SKM-1 (cell line): ENCODE measurements around the gene SLBP.

ENCODE experiments used
- DNase-seq: peaks from one replicate; lab custom pipeline; 2025; ENCODE audit not compliant: unreplicated experiment; lab: John Stamatoyannopoulos, UW

The SLBP gene

DNA sequence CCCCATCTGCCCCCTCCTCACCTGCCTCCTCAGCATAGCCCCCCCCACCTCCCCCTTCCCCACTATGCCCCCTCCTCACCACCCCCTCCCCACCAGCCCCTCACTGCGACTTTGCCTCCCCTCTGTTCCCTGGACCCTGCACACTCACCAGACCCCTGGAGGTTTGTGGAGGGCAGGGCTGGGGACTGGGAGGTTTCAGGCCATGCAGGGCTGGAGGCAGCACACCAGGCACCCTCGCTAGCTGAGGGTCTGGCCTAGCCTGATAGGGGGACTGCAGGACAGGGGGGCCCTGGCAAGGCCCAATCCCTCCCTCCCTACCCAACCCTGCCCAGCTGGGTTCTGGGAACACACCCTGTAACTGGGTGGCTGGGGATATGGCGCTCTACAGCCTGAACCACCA is 37.3 kb upstream of the SLBP start:
- DNase-seq: no peak

DNA sequence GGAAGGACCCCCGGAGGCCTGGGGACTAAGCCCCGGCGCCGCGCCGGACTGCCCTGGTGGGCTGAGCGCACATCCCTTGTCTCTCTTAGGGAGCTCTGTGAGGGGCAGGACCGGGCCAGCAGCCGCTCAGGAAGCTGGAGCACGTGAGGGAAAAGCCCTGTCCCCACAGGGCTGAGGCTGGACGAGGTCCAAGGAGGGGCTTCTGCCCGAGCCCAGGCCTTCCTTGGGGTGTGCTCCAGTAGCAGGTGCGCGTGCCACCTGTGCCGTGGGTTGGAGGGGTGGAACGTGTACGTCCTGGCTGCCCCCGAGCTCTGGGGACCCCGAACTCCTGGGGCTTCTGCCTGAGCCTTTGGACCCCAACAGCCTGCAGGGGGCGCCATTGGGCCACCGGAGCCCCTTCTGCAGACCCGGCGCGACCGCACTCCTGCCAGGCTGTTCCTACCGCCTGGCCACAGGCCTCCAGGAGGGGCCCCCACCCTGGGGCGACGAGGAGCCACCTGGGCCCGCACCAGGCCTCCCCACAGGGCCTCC is 36.4 kb upstream of the SLBP start:
- peak; percentile 68 for DNase-seq

DNA sequence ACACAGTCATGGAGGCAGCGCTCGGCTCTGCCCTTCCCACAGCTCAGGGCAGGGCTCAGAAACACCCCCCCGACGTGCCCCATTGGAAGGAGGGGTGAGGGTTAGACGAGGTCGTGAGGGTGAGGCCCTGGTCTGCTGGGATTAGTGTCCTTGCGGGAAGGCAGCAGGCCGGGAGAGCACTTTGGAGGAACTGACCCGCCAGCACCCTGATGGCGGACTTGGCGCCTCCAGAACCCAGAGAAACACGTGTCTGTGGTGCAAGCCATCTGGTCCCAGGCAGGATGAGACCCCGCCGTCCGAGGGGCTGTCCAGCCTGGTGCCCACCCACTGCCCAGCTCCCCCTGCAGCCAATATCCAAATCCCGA is 35.5 kb upstream of the SLBP start:
- DNase-seq: no peak

DNA sequence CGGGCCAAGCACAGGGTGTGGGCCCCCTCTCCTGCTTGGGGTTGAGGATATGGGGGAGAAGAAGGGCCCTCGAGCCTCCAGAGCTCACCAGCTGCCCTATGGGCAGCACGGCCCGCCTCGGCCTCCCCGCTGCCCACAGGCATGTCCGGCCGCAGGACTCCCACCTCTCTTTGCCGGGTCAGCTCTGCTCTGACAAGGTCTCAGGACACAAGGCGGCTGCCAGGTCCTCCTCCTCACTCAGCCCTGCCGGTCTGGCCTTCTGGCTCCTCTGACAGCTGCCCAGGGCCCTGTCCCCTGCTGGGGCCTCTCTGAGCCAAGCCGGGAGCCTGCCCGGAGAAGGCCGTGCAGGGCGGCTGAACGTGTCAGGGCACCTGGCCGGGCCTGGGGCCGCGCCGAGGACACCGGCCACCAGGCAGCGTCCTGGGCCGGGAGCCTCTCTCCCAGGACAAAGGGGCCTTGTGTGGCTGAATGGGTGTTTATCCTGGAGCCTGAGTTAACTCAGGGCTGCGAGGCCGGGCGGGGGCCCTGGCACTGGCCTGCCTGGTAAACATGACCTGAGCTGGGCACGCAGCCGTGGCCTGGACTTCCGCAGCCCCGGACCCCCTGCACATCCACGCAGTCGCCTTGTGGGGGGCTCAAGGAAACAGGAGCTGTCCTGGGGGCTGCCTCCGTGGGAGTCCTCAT is 34.9 kb upstream of the SLBP start:
- DNase-seq: no peak

DNA sequence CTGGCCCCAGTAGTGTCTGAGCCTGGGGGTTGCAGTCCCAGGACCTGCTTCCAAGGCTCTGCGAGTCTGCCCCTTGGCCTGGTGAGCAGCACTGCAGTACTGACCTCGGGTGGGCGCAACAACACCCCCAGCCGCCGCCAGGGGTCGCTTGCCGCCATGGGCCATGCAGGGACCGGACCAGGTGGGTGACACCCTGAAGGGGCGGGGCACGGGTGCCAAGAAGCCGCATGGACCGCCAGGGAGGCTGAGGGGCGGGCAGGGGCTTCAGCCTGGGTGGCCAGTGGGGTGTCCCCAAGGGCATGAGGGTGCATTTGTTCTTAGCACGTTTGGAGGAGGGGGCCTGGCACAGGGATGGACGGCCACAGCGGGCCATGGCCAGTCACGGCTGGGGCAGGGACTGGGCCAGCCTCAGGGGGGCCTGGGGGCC is 34.2 kb upstream of the SLBP start:
- peak; percentile 55 for DNase-seq

DNA sequence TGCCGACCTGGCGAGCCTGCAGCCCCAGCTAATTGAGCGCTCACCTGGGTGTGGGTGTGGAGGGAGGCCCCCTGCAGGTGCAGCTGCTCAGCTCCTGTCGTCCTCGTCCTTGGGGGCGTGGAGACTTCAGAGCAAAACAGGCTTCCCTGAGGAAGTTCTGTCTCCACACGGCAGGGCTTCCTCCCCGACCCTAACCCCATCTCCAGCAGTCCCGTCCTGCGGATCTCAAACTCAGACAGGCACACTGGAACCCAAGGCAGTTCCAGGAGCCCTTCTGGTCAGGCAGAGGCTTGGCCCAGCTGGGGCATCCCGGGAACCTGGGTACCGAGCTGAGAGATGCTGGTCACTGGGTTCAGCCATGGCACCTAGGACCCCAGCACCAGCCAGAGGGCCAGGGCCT is 33.6 kb upstream of the SLBP start:
- no peak for DNase-seq

DNA sequence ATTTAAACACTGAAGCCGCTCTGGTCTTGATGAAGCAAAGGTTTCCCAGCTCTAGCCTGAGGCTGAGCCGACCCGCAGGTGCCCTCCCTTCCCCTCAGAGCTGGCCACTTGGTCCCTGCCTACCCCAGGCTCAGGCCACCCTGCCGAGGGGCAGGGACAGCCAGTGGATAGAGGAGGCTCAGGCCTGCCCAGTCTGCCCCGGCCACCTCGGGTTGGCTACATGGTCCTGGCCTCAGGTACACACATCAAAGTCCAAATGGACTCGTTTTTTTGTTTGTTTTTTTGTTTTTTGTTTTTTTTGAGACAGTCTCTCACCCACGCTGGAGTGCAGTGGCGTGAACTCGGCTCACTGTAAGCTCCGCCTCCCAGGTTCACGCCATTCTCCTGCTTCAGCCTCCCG is 33.0 kb upstream of the SLBP start:
- no peak for DNase-seq

DNA sequence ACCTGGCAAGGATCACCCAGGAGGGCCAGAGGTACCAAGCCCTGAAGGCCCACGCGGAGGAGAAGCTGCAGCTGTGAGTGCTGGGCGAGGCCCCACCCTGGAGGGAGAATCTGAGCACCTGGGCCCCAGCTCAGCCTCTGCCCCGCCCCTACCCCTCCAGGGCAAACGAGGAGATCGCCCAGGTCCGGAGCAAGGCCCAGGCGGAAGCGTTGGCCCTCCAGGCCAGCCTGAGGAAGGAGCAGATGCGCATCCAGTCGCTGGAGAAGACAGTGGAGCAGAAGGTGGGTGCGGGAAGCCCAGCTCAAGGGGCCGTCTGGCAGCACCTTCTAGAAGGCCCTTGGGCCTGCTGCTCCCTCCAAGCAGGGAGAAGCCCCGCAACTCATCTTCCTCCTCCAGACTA is 32.4 kb upstream of the SLBP start:
- DNase-seq: no peak

DNA sequence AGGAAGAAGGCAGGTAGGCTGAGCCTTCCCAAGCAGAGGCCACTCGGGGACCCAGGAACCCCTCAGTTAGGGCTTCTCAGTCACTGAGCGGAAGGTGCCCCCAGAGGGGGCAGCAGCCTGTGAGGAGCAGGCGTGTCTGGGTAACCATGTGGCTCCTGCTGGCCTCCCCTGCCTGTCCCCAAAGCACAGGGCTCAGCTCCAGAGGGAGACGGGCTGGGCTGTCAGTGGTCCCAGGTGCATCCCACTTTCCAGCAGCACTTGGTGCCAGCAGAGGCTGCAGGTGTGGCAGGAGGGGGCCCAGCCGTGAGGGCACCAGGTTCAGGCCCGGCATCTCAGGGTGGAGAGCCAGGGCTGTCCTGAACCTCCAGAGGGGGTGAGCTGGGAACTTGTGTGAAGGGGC is 31.9 kb upstream of the SLBP start:
- no peak for DNase-seq

DNA sequence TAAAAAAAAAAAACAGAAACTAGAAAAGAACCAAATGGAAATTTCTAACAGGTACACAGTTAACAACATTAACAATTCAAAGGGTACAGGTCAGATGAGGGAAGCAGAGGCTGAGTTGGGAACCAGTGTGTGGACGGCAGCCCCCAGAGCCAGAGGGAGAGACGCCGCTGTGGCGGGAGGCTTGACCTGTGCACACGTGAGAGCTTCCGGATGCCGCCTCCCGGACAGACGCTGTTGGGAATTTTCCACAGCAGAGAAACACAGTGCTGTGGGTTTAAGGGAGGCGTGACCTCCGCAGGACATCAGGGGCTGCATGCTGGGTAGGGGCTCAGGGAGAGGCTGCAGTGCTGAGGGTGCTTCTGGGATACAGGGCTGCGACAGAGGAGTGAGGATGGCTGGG is 31.4 kb upstream of the SLBP start:
- no peak for DNase-seq

DNA sequence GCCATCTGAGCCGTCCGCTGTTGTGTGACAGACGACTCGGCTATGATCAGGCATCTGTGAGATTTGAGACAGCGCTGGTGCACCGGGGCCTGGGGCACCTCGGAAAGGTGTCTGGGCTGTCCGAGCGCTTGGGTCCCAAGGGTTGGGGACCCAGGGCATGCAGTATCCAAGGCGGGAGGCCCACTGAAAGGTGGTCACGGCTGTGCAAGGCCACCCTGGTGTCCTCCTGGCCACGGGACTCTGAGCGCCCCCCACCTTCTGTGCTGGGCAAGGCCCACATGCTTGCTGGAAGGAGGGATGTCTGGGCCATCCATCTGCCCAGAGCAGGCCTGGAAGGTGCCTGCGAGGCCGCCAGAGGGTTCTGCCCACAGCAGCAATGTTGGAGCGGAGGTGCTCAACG is 29.1 kb upstream of the SLBP start:
- no peak for DNase-seq

DNA sequence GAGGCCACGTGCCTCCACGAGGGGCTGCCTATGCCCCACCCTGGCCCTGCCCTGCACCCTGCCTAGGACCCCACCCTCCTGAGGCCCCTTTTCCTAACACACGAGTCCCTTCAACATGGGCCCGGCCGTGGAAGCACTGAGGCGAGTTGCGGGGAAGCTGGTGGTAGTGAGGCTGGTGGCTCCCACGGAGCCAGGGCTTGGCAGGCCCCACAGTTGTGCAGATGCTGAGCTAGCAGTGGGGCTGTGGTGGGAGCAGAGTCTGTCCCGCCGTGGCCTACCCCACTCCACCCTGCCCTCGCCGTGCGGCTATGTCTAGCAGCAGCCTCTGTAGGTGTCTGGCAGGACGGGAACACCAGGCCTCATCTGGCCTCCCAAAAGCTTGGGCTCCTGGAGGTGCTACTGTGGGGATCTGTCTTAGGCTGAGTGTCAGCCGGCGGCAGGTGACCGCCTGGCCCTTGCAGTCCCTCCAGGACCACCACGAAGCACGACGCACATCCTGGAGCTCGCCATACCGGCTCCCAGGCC is 28.0 kb upstream of the SLBP start:
- no peak for DNase-seq

DNA sequence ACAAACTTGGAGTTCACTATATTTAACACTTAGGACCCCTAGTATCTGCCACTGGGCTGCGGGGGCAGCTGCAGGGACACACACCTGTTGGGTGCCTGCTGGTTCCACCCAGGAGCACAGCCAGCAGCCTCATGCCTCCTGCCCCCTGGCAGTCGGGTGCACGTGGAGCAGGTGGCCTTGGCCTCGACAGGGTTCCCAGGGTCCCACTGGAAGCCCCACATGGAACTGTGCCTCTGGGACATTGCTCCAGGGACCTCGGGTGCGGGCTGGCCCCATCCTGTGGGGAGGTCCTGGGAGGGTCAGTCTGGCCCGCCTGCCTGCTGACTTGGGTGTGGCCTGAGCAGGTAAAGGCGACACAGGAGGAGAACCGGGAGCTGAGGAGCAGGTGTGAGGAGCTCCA is 27.2 kb upstream of the SLBP start:
- no peak for DNase-seq

DNA sequence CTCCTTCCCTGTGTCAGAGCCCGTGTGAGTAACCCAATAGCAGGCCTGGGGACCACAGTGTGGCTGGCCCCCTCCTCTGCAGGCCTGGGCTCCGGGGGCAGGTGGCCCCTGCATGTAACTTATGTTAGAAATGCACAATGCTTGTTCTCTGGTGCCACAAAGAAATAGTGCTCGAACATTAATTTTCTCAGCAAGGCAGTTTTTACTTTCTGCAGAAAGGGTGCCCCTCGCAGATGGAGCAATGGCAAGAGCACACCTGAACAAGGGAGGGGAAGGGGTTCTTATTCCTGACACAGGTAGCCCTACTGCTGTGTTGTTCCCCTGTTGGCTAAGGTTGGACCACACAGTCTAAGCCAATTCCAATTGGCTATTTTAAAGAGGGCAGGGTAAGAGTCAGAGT is 26.3 kb upstream of the SLBP start:
- no peak for DNase-seq

DNA sequence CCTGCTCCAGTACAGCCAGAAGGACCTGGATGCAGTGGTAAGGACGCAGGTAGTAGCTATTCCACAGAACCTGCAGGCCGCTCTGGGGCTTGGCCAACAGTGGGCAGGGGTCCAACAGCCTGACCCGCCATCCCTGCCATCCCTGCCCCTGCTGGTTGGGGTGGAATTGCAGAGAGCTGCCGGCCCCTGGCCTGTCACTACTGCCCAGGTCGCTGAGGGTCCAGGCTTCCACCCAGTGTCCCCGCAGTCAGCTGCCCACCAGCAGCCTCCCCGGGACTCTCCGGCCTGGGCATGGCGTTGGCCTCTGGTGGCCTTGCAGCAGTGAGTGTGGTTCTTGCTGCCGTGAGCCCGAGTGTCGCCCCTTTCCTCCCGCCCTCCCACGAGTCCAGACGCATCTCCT is 25.5 kb upstream of the SLBP start:
- DNase-seq: no peak

DNA sequence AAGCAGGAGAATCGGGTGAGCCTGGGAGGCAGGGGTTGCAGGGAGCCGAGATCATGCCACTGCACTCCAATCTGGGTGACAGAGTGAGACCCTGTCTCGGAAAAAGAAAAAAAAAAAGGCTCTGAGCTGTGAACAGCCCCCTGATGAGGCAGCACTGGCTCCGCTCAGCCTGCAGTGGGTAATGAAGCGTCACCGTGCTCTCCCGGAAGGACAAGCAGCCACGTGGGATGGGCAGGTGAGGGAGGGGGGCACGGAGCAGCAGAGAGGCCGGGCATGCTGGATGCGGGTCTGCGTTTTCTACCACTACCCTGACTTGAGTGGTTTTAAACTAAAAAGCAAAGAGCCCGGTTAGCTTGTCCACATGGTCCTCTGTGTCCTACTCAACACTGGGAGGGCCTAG is 24.7 kb upstream of the SLBP start:
- DNase-seq: no peak

DNA sequence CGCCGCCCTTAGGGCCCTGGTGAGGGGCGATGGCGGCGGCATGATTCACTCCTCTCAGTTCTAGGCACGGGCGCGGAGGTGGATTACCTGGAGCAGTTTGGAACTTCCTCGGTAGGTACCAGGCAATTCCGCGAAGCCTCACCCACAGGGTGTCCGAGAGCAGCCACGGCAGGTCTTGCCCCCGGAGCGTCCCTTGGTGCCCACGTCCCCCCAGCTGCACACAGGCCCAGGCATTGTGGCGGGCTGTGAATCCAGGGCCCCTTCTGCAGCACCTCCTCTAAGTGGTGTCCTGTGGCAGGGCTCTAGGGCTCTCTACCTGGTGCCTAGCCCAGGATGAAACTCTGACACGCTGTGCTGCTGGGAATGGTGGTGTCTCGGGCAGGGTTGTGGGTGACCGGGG is 23.1 kb upstream of the SLBP start:
- no peak for DNase-seq

DNA sequence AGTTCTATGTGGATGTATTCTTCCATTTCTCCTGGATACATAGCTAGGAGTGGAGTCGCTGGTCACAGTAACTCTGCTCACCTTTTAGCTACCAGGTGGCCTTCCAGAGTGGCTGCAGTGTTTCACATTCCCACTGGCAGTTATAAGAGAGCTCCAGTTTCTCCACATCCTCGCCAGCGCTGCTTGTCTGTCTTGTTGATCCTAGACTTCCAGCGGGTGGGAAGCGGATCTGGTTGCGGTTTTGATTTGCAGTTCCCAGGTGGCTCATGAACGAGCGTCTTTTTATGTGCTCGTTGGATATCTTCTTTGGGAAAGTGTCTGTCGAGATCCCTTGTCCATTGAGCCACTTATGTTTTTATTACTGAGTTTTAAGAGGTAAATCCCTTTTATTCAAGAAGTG is 20.8 kb upstream of the SLBP start:
- no peak for DNase-seq

DNA sequence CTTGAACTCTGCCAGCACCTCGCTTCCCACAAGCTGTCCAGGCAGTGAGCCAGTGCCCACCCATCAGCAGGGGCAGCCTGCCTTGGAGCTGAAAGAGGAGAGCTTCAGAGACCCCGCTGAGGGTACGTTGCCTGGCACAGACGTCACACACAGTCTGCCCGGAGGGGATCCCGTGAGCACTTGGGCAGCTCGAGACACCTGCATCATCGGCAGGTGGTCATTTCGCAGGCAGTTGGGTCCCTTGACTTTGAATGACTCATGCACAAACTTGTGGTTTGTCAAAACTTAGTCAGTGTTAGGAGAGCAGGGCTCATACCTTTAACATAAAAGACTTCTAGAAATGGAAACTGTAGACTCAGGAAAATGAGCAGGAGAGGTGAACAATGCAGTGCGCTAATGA is 19.1 kb upstream of the SLBP start:
- DNase-seq: no peak

DNA sequence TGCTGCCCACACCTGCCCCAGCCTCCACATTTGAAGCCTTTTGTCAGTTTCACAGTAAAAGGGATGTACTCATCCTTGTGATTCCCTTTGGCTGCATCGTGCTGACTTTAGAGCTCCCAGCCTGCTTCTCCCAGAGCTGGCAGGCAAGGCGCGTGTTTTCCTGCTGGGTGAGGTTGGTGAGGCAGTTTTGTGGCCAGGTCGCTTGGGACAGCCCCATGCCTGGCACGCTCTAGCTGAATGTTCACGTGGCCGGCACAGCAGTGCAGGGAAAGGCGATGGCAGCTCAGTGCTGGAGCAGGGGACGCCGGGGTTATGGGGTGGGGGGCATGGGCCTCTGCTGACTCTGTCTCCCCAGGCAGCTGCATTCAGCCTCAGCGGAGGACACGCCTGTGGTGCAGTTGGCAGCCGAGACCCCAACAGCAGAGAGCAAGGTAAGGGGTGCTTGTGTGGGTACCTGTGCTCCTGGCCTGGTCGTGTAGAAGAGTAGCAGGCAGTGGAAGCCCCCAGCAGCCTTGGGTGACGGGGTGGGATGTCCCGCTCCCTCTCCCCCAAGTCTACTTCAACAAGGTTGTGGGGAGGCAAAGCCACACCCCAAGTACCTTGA is 18.5 kb upstream of the SLBP start:
- no peak for DNase-seq

DNA sequence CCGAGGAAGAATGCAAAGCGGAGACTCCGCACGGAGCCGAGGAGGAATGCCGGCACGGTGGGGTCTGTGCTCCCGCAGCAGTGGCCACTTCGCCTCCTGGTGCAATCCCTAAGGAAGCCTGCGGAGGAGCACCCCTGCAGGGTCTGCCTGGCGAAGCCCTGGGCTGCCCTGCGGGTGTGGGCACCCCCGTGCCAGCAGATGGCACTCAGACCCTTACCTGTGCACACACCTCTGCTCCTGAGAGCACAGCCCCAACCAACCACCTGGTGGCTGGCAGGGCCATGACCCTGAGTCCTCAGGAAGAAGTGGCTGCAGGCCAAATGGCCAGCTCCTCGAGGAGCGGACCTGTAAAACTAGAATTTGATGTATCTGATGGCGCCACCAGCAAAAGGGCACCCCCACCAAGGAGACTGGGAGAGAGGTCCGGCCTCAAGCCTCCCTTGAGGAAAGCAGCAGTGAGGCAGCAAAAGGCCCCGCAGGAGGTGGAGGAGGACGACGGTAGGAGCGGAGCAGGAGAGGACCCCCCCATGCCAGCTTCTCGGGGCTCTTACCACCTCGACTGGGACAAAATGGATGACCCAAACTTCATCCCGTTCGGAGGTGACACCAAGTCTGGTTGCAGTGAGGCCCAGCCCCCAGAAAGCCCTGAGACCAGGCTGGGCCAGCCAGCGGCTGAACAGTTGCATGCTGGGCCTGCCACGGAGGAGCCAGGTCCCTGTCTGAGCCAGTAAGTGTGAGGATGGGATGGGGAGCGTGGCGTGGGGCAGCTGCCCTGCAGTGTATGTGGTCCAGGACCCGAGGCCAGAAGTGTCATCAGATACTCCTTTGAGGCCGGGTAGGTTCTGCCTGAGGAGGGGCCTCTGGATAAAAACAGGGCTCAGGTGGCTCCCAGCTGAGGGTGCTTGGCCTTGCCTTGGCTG is 16.2 kb upstream of the SLBP start:
- DNase-seq: no peak
